T-cell (primary cell): ENCODE measurements around the gene ANKRD33B. TPM values are rescaled to one million over a fixed set of nuclear protein-coding genes. Genes with fewer than 3 reads are reported as not detected.
A peak's percentile ranks its signal among the peaks of the same experiment; 100 is the strongest.

ENCODE experiments used
- ATAC-seq, 4 experiments: fragments of 200-7000 bp in 3 of 4; fragments of 150-1000 bp in 1 of 4; cut with Tn5 transposase; replicated peaks in 1 of 4; 1 replicate in 3 of 4; 2 replicates in 1 of 4; pipeline ENCODE4 v1.10.0; 2021; ENCODE audit warnings: moderate library complexity in 3 of 4, mild to moderate bottlenecking in 2 of 4, moderate number of reproducible peaks in 1 of 4
- CTCF ChIA-PET, 2 donors: fragments of 300-600 bp; sonication (Branson Sonifier 250); formaldehyde crosslinking; loops; one replicate each; lab custom pipeline; 2022; ENCODE audit warnings: antibody characterized with exemption in 2 of 2; lab: Charles Lee
- POLR2A ChIA-PET, 2 donors: fragments of 300-600 bp; sonication (Branson Sonifier 250); formaldehyde crosslinking; loops; one replicate each; lab custom pipeline; 2022; ENCODE audit warnings: antibody characterized with exemption in 2 of 2; lab: Charles Lee
- DNase-seq, 35 experiments: peaks; one replicate each; pipeline versions ENCODE4 v3.0.0 to v3.0.0-alpha.2; 2013 to 2023
- H3K27ac ChIP-seq: one replicate; pipeline ENCODE4 v1.5.1; 2013; ENCODE audit warnings: low read length
- H3K27me3 ChIP-seq, 2 experiments: replicated peaks in 1 of 2; 1 replicate in 1 of 2; 2 replicates in 1 of 2; pipeline versions ENCODE4 v1.6.1 to v1.7.0; 2013; ENCODE audit warnings: low read length in 1 of 2, mixed read lengths in 1 of 2; ENCODE audit not compliant: control insufficient read depth in 2 of 2, insufficient read depth in 2 of 2; ENCODE audit errors: extremely low read depth in 1 of 2
- H3K36me3 ChIP-seq, 2 donors: 1 replicate in 1 of 2; 2 replicates in 1 of 2; pipeline versions ENCODE4 v1.6.1 to v1.7.0; 2013; ENCODE audit warnings: low read length in 1 of 2; ENCODE audit not compliant: control insufficient read depth in 2 of 2, insufficient read depth in 1 of 2; ENCODE audit errors: extremely low read depth in 1 of 2
- H3K4me1 ChIP-seq, 2 experiments: 1 replicate in 1 of 2; 2 replicates in 1 of 2; pipeline versions ENCODE4 v1.6.1 to v1.7.0; 2013; ENCODE audit warnings: low read length in 2 of 2, mixed read lengths in 1 of 2; ENCODE audit not compliant: insufficient read depth in 2 of 2, control insufficient read depth in 1 of 2; ENCODE audit errors: extremely low read depth in 1 of 2
- H3K4me3 ChIP-seq, 2 donors: 1 replicate in 1 of 2; 2 replicates in 1 of 2; pipeline versions ENCODE4 v1.5.1 to v1.7.0; 2013; ENCODE audit warnings: mild to moderate bottlenecking in 2 of 2, low read length in 1 of 2, moderate library complexity in 1 of 2; ENCODE audit not compliant: control insufficient read depth in 1 of 2; ENCODE audit errors: extremely low read depth in 1 of 2
- H3K9me3 ChIP-seq: 2 replicates; pipeline ENCODE4 v1.7.0; 2013
- H3K27ac Mint-ChIP-seq, 2 donors: one replicate each; pipeline ENCODE4 v1.8.0; 2020 to 2021; ENCODE audit warnings: mild to moderate bottlenecking in 2 of 2, mixed read lengths in 2 of 2
- H3K27me3 Mint-ChIP-seq, 2 donors: one replicate each; pipeline ENCODE4 v1.8.0; 2021 to 2022; ENCODE audit warnings: mixed read lengths in 2 of 2
- H3K36me3 Mint-ChIP-seq: one replicate; pipeline ENCODE4 v1.8.0; 2021; ENCODE audit warnings: mixed read lengths
- H3K4me1 Mint-ChIP-seq, 3 donors: one replicate each; pipeline ENCODE4 v1.8.0; 2020 to 2022; ENCODE audit warnings: mixed read lengths in 3 of 3, mild to moderate bottlenecking in 1 of 3
- H3K4me3 Mint-ChIP-seq, 3 donors: one replicate each; pipeline ENCODE4 v1.8.0; 2020 to 2022; ENCODE audit warnings: mild to moderate bottlenecking in 3 of 3, mixed read lengths in 3 of 3, moderate library complexity in 3 of 3
- H3K9me3 Mint-ChIP-seq, 3 donors: one replicate each; pipeline ENCODE4 v1.8.0; 2020 to 2022; ENCODE audit warnings: mixed read lengths in 3 of 3
- WGBS: methylation state at CpG from one replicate; pipeline ENCODE4 v1.1.5; 2013; ENCODE audit warnings: missing lambda C conversion rate; ENCODE audit not compliant: insufficient coverage; 5-methylcytosine and 5-hydroxymethylcytosine counted together
- total RNA-seq, 35 experiments: library from RNA in 6 of 35; stranded (reverse) in 6 of 35; fragments of 120-200 nt in 1 of 35; gene quantifications; one replicate each; pipeline versions ENCODE4 v1.2.1 to v1.2.4 and lab custom pipeline; 2013 to 2026

Gene ANKRD33B
- total RNA-seq, 5 donors from 2014 or later (not counting 1 experiment from before 2014, with no cell fraction given): 1.0 to 4.1 (median 2.4) TPM

GRCh38 chr5:10528056-10528816, 35.6 kb upstream of the ANKRD33B start:
- CTCF ChIA-PET: interaction anchor here in 1 of 2 donors (0.6 kb wide), 2 partner anchors 15 to 19 kb away, joined by 3 read pairs; no protein-coding TSS in a partner anchor
- no peaks in the 10 kb centered on the region for H3K9me3 ChIP-seq
- H3K4me1 ChIP-seq: no peaks in the 10 kb centered on the region
- DNase-seq (no peak), ATAC-seq (no peak)
- POLR2A ChIA-PET: no interaction called here
- Mint-ChIP-seq H3K4me1 (no peaks in the 10 kb centered on the region), H3K36me3 (peaks cover 1% of the 10 kb centered on the region), H3K9me3 (peaks cover 0 to under 1% (median 0%) of the 10 kb centered on the region in 3 donors), H3K27ac (no peak overlapping the region), H3K4me3 (no peak overlapping the region), H3K27me3 (peaks cover 8 to 12% of the 10 kb centered on the region in 2 donors)
- no peak overlapping the region for H3K4me3 ChIP-seq
- WGBS: 93% methylated on average over 3 of the region's 9 CpGs
- no peaks in the 10 kb centered on the region for H3K36me3 ChIP-seq
- H3K27me3 ChIP-seq: peaks cover 0 to 23% of the 10 kb centered on the region in 2 experiments
- no peak overlapping the region for H3K27ac ChIP-seq

DNA sequence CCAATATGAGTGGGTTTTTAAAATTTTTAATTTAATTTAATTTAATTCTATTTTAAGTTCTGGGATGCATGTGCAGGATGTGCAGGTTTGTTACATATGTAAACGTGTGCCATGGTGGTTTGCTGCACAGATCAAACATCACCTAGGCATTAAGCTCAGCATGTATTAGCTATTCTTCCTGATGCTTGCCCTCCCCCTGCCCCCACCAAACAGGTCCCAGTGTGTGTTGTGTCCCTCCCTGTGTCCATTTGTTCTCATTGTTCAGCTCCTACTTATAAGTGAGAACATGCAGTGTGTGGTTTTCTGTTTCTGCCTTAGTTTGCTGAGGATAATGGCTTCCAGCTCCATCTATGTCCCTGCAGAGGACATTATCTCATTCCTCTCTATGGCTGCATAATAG, 35.0 kb upstream of the ANKRD33B start:
- no CpG with 5 or more reads among the region's 1 CpG for whole genome bisulfite sequencing
- no peak for ATAC-seq
- no peak overlapping the region for H3K4me3 Mint-ChIP-seq
- no peaks in the 10 kb centered on the region for H3K36me3 Mint-ChIP-seq
- Histone ChIP-seq H3K27ac (no peak overlapping the region), H3K27me3 (peaks cover 0 to 29% of the 10 kb centered on the region in 2 experiments), H3K4me3 (no peak overlapping the region), H3K36me3 (no peaks in the 10 kb centered on the region), H3K9me3 (no peaks in the 10 kb centered on the region), H3K4me1 (no peaks in the 10 kb centered on the region)
- no peak for DNase-seq
- no peak overlapping the region for H3K27ac Mint-ChIP-seq
- H3K4me1 Mint-ChIP-seq: no peaks in the 10 kb centered on the region
- peaks cover 8 to 12% of the 10 kb centered on the region in 2 donors for H3K27me3 Mint-ChIP-seq
- CTCF ChIA-PET: no interaction called here
- POLR2A ChIA-PET: no interaction called here
- H3K9me3 Mint-ChIP-seq: no peaks in the 10 kb centered on the region

DNA sequence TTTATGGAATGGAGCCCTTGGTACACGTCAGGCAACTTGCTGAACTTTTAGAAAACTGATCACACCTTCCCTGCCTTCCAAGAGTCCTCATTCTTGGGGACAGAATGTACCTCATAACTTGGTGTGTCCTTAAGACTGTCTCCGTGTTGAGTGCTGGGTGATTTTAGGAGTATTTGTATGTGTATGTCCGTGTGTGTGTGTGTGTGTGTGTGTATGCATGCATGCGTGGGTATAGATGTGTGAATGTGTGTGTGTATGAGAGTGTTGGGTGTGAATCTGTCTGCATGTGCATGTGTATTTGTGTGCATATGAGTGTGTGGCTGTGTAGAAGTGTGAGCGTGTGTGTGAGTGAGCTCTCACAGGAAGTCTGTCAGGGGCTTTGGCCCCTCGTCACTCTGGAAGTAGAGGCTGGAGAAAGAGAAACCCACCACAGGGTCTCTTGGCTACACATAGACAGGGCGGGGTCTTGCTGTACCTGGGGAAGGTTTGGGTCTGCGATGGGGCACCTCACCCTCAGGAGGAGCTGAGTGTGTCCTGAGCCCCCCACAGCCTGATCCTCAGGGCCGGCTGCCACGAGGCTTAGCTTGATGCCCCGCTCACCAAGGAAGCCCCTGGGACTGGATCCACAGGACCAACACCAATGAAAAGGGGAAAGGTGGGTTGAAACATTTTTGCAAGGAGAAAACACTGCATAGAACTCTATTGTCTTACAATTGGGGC, 33.1 kb upstream of the ANKRD33B start:
- POLR2A ChIA-PET: no interaction called here

DNA sequence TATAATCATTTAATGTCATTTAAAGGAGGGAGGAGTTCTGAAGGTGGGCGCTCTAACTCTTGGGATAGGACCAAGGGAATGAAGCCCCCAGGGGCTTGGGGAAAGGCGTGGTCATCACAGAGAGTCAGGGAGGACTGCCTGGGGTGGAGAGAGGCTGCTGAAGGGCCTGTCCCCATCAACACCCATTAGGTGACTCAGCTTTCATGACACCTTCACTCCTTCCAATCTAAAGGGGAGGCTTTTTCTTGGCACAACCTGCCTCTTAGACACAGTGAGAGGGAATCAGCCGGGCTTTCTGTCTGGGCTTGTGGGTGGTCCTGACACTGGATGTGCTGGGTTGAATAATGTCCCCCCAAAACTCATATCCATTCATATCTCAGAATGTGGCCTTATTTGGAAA, 31.4 kb upstream of the ANKRD33B start:
- Mint-ChIP-seq H3K36me3 (no peaks in the 10 kb centered on the region), H3K27me3 (peaks cover 8 to 16% of the 10 kb centered on the region in 2 donors), H3K9me3 (no peaks in the 10 kb centered on the region), H3K27ac (no peak overlapping the region), H3K4me1 (peaks cover 10 to 11% (median 11%) of the 10 kb centered on the region in 3 donors), H3K4me3 (no peak overlapping the region)
- Histone ChIP-seq H3K27ac (no peak overlapping the region), H3K27me3 (peaks cover 0 to 41% of the 10 kb centered on the region in 2 experiments), H3K4me1 (peaks cover 0 to 5% of the 10 kb centered on the region in 2 experiments), H3K36me3 (no peaks in the 10 kb centered on the region), H3K4me3 (no peak overlapping the region), H3K9me3 (no peaks in the 10 kb centered on the region)
- ChIA-PET CTCF (no interaction called here), POLR2A (no interaction called here)
- no CpG with 5 or more reads among the region's 3 CpGs for WGBS
- no peak for DNase-seq
- no peak for ATAC-seq

More for the DNA sequence above, 33.1 kb upstream of the ANKRD33B start:
- no peaks in the 10 kb centered on the region for H3K9me3 ChIP-seq
- no peaks in the 10 kb centered on the region for H3K4me1 ChIP-seq
- Mint-ChIP-seq H3K36me3 (no peaks in the 10 kb centered on the region), H3K9me3 (no peaks in the 10 kb centered on the region), H3K27ac (no peak overlapping the region), H3K27me3 (peaks cover 8 to 12% of the 10 kb centered on the region in 2 donors), H3K4me1 (no peaks in the 10 kb centered on the region), H3K4me3 (no peak overlapping the region)
- no peaks in the 10 kb centered on the region for H3K36me3 ChIP-seq
- H3K27me3 ChIP-seq: peaks cover 0 to 36% of the 10 kb centered on the region in 2 experiments
- ATAC-seq (no peak), DNase-seq (no peak)
- CTCF ChIA-PET: no interaction called here
- H3K4me3 ChIP-seq: no peak overlapping the region
- no peak overlapping the region for H3K27ac ChIP-seq
- WGBS: 97% methylated on average over 5 of the region's 11 CpGs

- no peaks in the 10 kb centered on the region for H3K36me3 Mint-ChIP-seq
- H3K4me3 Mint-ChIP-seq: no peak overlapping the region
Observed at GRCh38 chr5:10533226-10533625, 30.6 kb upstream of the ANKRD33B start.

More at GRCh38 chr5:10533226-10533625, 30.6 kb upstream of the ANKRD33B start:
- no peaks in the 10 kb centered on the region for H3K36me3 ChIP-seq
- DNase-seq: peak in 6 of 35 experiments; percentile 5 to 23 (median 10)
- peaks cover 12 to 18% (median 17%) of the 10 kb centered on the region in 3 donors for H3K4me1 Mint-ChIP-seq
- H3K9me3 Mint-ChIP-seq: no peaks in the 10 kb centered on the region
- ChIA-PET POLR2A (no interaction called here), CTCF (no interaction called here)
- WGBS: 11% methylated on average over 3 of the region's 17 CpGs
- peaks cover 0 to 12% of the 10 kb centered on the region in 2 experiments for H3K4me1 ChIP-seq
- peaks cover 0 to 49% of the 10 kb centered on the region in 2 experiments for H3K27me3 ChIP-seq
- no peaks in the 10 kb centered on the region for H3K9me3 ChIP-seq
- ATAC-seq: no peak
- H3K27ac Mint-ChIP-seq: no peak overlapping the region
- H3K27ac ChIP-seq: no peak overlapping the region
- H3K4me3 ChIP-seq: no peak overlapping the region
- peaks cover 14 to 23% of the 10 kb centered on the region in 2 donors for H3K27me3 Mint-ChIP-seq
